NCI-H2081 treated with DMSO at 0.1 percent for 48 hours (cell line): ENCODE measurements around the gene MUTYH.
"Not testable (repeated sequence)": the region's sequence is repeated elsewhere in the genome, so short reads cannot be mapped to it uniquely, and the experiment has no call there.

Source experiments
- DNase-seq: peaks from one replicate; lab custom pipeline; 2025; lab: John Stamatoyannopoulos, UW

Gene MUTYH

GRCh38 chr1:45321444-45321843 lies 18.8 kb downstream of the MUTYH start:
- DNase-seq: no peak

GRCh38 chr1:45319761-45320160 lies 20.5 kb downstream of the MUTYH start:
- DNase-seq: no peak

- DNase-seq: no peak
Measured at GRCh38 chr1:45317166-45317565, 23.1 kb downstream of the MUTYH start.

- DNase-seq: no peak
Measured at GRCh38 chr1:45314266-45314665, 26.0 kb downstream of the MUTYH start.

GRCh38 chr1:45306905-45307304 lies 33.3 kb downstream of the MUTYH start:
- DNase-seq: no peak

- no peak for DNase-seq
Measured at GRCh38 chr1:45306319-45306718, 33.9 kb downstream of the MUTYH start.

GRCh38 chr1:45305231-45305630 lies 35.0 kb downstream of the MUTYH start:
- no peak for DNase-seq

GRCh38 chr1:45304311-45305081 lies 35.7 kb downstream of the MUTYH start:
- DNase-seq: no peak

- DNase-seq: peak; percentile 87
Measured at GRCh38 chr1:45303520-45304310, 36.5 kb downstream of the MUTYH start.

- DNase-seq: no peak
Measured at GRCh38 chr1:45302505-45303150, 37.6 kb downstream of the MUTYH start.

- DNase-seq: no peak
Measured at GRCh38 chr1:45300669-45300997, 39.6 kb downstream of the MUTYH start.

GRCh38 chr1:45299981-45300668 lies 40.1 kb downstream of the MUTYH start:
- DNase-seq: peak; percentile 59

GRCh38 chr1:45299296-45299695 lies 40.9 kb downstream of the MUTYH start:
- DNase-seq: no peak

- DNase-seq: no peak
Measured at GRCh38 chr1:45297666-45298356, 42.4 kb downstream of the MUTYH start.

- DNase-seq: no peak
Measured at GRCh38 chr1:45291716-45292115, 48.5 kb downstream of the MUTYH start.

GRCh38 chr1:45291002-45291401 lies 49.2 kb downstream of the MUTYH start:
- DNase-seq: not testable (repeated sequence)

GRCh38 chr1:45286521-45286920 lies 53.7 kb downstream of the MUTYH start:
- not testable (repeated sequence) for DNase-seq

- DNase-seq: not testable (repeated sequence)
Measured at GRCh38 chr1:45284858-45285257, 55.4 kb downstream of the MUTYH start.

GRCh38 chr1:45282351-45282750 lies 57.9 kb downstream of the MUTYH start:
- no peak for DNase-seq
